ENCODE results near the gene DCAF5. TPM values are rescaled to one million over a fixed set of nuclear protein-coding genes. Genes with fewer than 3 reads are reported as not detected.
"Not testable (repeated sequence)": the region's sequence is repeated elsewhere in the genome, so short reads cannot be mapped to it uniquely, and the experiment has no call there.

The DCAF5 gene
- polyA plus RNA-seq, 4 donors, result 55.6 to 62.9 (median 59.8) TPM

DNA sequence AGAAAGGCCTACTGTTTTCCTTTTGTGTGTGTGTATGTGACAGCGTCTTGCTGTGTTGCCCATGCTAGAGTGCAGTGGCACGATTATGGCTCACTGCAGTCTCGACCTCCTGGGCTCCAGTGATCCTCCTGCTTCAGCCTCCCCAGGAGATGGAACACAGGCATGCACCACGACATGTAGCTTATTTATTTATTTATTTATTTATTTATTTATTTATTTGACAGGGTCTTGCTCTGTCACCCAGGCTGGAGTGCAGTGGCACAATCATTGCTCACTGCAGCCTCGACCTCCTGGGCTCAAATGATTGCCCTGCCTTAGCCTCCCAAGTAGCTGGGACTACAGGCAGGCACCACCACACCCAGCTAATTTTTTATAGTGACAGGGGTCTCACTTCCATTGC, 75.7 kb downstream of the DCAF5 start:
- not testable (repeated sequence) for DNase-seq (ENCODE audit: low read depth in 4 of 4, low spot score in 3 of 4)

DNA sequence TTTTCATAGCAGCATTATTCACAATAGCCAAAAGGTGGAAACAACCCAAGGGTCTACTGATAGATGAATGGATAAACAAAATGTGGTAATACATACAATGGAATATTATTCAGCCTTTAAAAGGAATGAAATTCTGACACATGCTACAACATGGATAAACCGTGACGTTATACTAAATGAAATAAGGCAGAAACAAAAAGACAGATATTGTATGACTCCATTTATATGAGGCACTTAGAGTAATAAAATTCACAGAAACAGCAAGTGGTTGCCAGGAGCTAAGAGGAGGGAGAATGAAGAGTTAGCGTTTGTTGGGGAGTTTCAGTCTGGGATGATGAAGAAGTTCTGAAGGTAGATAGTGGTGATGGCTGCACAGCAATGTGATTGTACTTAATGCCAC, 76.6 kb downstream of the DCAF5 start:
- DNase-seq (ENCODE audit: low read depth in 4 of 4, low spot score in 3 of 4), result no peak

DNA sequence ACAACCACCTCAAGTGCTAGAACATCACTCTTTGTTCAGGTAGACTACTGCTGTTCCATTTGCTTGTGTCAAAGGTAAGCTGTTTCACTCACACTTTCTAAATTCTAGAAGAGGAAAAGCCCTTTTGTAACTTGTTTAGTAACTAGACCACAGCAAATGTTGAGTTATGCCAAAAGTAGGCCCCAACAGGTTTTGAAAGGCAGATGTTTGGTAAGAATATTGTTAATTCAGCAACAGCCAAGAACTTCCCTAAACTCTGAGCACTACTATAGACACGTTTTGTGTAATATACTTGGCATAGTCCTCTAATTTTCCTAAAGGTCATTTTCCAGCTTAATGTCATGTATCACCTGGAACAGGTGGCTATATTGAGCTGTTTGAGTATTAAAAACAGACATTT, 79.0 kb downstream of the DCAF5 start:
- DNase-seq (ENCODE audit: low read depth in 4 of 4, low spot score in 3 of 4), result no peak

DNA sequence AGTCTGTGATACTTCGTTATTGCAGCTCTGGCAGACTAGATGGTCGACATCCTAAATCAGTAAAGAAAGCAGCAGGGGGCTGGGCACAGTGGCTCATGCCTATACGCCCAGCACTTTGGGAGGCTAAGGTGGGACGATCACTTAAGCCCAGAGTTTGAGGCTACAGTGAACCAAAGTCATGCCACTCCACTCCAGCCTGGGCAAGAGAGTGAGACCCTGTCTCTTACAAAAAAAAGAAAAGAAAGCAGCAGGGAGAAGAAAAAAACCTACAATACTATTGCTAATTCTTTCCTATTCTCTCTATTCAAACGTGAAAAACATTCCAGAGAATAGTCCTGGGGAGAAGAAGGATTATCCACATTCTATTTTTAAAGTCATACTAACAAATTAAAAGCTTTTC, 79.5 kb downstream of the DCAF5 start:
- DNase-seq (ENCODE audit: low read depth in 4 of 4, low spot score in 3 of 4), result no peak

DNA sequence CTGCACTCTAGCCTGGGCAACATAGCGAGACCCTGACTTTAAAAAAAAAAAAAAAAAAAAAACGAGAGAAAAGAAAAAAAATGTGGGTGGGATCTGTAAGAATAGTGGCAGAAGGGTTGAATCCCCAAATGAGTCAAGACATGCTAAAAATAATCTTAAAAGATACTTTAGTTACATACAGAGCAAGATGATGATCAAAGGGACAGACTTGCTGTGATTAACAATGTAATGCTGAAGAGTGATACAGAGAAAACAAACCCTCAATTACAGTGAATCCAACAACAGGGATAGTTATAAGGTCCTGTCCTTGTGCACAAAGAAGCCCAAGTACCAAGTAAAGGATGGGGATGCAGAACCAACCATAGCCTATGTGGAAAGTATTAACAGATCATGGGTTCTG, 80.3 kb downstream of the DCAF5 start:
- DNase-seq (ENCODE audit: low read depth in 4 of 4, low spot score in 3 of 4), result no peak

DNA sequence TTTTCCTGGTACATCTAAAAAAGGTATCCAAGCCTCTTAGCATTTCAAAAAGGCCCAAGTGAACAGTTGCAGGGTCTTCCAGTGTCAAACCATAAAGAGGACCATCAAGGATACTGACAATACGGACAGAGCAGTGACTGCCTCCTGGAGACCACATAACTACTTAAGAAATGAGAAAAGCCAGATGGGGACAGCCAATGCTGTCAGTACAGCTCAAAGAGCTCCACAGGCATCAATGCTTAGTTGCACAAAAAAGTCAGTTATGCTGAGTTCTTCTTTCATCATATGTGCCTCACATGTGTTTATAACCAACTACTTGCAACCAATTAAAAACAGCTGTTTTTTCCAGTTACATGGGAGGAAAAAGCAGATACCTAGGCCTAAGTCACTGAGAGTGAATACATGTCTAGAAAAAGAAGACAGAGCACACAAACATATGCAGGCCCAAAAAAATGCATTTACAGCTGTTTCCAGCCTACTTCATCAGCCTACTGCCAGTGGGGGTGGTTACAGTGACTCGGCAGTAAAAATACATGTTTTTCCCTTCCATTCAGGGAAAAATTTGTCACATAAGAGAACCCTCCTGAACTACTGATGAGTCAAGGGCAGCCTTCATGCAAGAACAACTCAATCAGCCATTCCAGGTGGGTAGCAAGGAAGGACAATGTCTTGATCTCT, 84.0 kb downstream of the DCAF5 start:
- DNase-seq (ENCODE audit: low read depth in 4 of 4, low spot score in 3 of 4), result no peak

DNA sequence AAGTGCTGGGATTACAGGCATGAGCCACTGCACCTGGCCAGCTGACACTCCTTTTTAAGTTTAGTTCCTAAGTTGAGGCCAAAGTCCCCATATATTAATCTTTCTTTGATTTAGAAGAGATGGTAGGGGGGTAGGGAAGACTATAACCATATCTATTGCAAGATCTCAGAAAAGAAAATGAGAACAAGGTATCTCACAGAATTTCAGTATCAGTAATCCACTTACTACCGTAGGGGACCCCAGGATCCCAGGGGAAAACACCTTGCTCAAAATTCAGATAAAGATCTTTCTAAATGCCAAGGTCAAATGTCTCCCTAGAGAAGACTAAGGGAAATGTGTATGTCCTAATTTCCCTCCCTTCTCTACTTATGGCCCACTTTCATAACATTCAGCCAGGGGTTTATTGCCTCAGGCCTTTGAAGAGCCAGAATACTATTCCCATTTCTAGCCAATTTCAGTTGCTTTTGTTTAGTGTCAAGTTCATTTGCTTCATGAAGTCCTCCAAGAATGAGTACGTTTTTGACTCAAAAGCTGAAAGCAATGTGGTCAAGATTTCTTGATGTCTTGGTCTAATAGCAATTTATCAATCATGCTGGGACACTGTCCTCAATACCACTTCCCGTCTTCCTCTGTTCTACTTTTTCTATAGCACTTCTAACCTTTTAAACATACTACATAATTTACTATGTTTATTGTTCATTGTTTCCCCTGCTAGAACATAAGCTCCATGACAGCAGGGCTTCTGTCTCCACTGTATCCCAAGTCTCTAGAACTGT, 86.3 kb downstream of the DCAF5 start:
- DNase-seq (ENCODE audit: low read depth in 4 of 4, low spot score in 3 of 4), result no peak

DNA sequence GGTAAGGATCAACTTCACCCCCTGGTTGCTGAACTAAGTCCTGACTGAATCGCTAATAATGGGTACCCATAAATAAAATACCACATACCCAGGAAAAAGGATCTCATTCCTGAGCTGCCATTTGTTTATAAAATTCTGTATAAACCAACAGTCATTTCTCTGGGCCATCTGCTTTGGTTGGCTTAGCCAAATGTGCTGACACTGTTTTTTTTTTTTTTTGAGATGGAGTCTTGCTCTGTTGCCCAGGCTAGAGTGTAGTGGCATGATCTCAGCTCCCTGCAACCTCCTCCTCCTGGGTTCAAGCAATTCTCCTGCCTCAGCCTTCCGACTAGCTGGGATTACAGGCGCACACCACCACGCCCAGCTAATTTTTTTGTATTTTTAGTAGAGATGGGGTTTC, 87.0 kb downstream of the DCAF5 start:
- DNase-seq (ENCODE audit: low read depth in 4 of 4, low spot score in 3 of 4), result not testable (repeated sequence)

DNA sequence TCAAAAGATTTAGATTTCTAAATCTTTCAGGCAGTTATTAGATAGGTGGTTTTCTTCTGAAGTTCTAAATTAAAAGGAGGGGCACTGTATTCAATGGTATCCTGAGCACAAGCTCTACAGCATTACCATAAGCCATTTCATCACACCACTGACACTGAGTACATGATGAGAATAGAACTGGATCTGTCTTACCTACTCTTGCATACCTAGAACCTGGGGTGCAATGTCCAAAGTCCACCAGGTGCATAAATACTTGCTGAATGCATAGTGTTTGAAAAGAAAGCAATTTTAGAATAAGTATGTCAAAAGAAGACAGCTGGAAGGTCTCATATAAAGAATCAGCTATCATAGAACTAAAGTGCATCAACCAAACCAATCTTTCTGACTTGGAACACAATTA, 88.3 kb downstream of the DCAF5 start:
- no peak for DNase-seq (ENCODE audit: low read depth in 4 of 4, low spot score in 3 of 4)

DNA sequence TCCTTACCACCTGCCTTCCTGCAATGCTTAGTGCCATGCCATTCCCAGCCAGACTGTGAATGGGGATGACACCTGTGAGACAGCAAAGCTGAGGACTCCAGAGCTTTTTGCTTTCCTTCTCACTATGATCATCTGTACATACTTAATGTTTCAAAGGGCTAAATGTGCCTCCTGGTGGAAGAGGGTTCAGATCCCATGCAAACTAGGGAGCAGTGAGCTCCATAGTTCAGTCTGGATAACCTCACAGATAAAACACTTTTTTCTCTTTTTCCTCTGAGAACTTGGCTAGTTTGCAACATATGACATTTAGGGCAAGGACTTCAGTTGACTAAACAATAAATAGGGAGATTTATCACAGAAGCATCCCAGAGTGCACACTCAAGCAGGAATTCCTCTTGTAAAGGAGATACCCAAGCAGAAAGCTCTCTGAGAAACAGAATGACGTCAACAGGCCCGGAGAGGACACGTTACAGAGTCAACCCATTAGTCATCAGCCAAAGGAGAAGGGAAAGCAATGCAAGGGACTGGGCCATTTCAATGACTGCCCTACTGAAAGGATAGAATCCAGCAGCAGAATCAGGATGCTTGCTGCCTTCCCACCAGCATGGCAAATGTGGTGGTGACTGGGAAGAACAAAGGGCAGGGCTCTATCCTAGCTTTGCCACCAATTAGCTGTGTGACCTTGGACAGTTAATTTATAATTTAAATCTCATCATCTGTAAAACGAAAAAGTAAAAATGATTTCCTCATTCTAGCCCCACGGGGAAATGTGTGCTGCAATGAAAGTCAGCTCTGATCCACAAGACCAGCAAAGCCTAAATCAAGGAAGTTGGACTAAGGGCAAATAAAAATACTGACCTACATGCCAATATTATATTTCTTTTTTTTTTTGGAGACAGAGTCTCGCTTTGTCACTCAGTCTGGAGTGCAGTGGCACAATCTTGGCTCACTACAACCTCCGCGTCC, 93.0 kb downstream of the DCAF5 start:
- no peak for DNase-seq (ENCODE audit: low read depth in 4 of 4, low spot score in 3 of 4)

DNA sequence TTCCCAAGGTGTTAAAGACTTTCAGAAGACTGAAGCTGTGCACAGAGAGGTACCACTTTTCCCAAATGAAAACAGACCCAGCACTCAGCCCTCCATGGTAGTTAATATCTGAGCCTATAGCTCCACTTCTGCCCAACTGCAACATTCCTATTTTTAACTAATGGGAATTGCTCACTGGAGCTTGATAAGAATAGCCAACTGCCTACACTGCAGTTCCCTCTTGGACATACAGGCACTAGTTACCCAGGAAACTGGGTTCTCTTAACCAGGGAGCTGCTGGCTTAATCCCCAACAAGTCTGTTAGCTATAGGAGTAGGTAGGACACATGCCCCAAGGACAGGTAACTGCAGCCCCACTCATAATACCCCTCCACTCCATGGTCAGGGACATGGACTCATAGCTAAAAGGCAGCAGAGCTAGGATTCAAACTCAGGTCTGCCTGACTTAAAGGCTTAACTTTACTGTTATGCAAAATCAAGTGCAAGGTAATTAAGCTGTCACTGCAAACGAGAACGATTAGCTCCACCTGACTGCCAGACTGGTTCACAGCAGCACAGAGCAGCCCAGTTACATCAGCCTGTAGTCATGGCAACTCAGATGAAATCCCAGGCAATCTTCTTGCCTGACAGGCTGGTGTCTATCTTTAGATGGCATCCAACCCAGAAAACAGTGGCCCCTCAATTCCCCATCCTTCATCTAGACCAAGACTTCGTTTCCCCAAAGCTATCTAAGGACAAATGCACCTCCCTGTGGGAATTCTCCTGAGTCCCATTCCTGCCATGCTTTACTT, 96.7 kb downstream of the DCAF5 start:
- DNase-seq (ENCODE audit: low read depth in 4 of 4, low spot score in 3 of 4), result no peak

DNA sequence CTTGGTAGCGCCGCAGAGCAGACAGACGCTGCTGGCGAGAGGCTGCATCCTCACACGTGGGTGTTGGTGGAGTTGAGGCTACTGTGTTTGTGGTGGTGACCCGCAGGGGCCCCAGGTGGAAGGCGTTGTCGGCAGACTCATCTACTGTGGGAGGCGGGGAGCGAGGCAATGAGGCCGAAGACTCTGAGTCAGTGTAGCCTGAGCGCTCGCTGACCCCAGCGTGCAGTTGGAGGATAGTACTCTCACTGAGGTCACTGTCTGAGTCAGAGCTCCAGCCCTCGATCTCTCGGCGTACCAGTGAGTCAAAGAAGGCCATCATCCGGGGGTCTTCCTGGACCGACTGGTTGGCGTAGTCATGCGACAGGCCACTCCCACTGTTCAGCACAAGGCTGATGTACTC, 97.8 kb downstream of the DCAF5 start:
- no peak for DNase-seq (ENCODE audit: low read depth in 4 of 4, low spot score in 3 of 4)

DNA sequence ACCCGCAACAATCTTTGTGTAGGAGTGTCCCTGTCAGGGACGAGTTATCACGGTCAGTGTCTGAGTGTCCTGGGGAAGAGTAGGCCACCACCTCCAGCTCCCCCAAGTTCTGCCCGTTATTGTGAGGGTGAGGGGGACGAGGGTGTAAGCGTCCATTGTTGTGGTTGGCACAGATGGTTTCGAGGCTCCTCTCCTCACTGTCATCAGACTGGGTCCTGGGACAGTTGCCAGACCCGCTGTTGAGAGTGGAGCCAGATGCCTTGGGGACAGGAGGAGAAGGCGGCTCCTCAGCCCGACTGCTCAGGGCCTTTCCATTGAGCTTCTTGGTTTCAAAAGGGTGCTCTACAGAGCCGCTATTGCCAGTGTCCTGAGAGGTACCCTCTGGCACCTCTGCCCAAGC, 98.9 kb downstream of the DCAF5 start:
- DNase-seq (ENCODE audit: low read depth in 4 of 4, low spot score in 3 of 4), result no peak

DNA sequence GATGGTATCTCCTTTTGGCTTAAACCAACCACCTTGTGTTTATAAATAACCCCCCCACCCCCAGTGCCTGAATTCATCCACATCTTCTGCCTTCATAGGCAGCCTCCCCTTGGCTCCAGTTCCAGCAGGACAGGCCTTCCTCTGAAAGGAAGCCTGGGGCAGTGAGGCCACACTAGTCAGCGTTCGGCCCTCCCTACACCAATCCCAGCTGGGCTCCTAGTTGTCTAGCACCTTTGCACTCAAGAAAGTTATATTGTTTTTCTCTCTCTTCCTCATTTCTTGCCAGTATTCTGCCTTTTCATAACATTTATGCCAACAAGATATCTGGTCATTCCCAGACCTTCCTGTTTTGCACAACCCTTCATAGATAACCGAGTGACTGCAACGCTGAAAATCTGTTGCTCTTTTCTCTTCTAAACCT, 100.7 kb downstream of the DCAF5 start:
- no peak for DNase-seq (ENCODE audit: low read depth in 4 of 4, low spot score in 3 of 4)

DNA sequence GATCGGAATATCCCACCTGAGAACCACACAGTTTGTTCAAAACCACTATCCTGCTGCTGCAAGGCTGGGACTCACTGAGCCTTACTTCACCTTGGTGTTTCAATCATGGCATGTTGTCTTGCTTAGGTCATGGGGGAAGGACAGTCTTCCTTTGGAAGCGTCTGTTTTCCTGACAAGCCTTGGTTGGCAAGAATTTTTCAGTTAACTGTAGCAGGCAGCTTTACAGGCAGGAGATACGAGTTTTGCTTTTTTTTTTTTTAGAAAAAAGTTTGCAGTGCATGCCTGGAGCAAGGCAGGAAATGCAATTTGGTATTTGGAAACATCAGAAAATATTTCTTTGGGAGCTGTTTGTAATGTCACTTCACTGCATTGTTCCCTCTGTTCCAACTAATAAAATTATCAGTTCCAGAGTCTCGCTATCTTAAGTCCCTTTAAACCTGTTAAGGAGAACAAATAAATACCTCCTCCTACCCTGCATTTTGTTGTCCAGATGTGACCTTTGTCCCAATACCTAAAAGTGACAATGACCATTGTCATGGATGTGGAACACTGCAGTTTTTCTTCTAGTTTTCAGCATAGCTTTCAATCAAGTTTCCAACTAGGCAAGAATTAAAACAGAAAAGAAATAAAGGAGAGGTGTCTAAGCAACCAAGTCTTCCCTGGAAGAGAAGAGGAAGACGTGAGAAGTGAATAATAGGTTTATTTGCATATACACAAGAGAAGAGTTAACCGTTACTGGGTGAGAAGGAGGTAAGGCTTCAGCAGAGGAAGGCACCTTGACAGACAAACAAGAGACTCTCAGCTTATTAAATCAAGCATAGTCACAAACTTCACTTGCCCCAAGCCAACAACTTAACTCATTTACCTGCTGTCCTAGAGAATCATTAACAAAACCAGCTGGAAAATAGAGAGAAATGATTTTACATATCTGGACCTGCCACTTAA, 102.4 kb downstream of the DCAF5 start:
- DNase-seq (ENCODE audit: low read depth in 4 of 4, low spot score in 3 of 4), result no peak

DNA sequence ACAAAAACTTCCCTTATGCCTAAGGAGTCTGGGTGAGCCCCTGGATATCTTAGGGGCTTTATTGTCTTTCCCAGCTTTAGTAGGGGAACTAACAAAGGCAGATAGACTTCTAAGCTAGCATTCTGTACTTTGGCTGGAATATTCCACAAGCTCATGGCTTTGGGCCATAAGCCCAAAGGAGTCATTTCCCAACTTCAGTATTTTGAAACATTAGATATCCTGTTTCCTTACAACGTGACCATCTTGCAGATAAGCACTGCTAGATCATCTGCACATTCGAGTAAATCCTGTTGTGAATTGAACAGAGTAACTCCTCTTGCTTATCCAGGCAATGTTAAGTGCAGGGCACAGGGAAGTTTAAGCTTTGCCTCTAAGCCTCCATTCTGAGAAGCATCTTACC, 103.2 kb downstream of the DCAF5 start:
- no peak for DNase-seq (ENCODE audit: low read depth in 4 of 4, low spot score in 3 of 4)

DNA sequence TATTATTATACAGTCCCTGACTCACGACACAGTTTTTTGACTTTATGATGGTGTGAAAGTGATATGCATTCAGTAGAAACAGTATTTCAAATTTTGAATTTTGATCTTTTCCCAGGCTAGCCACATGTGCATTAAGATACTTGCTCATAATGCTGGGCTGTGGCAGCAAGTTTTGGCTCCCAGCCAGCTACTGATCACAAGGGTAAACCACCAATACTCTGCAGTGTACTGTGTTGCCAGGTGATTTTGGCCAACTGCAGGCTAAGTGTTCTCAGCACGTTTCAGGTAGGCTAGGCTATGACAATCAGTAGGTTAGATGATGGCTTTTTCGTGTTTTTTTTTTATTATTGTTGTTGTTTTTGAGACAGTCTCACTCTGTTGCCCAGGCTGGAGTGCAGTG, 104.5 kb downstream of the DCAF5 start:
- DNase-seq (ENCODE audit: low read depth in 4 of 4, low spot score in 3 of 4), result no peak

DNA sequence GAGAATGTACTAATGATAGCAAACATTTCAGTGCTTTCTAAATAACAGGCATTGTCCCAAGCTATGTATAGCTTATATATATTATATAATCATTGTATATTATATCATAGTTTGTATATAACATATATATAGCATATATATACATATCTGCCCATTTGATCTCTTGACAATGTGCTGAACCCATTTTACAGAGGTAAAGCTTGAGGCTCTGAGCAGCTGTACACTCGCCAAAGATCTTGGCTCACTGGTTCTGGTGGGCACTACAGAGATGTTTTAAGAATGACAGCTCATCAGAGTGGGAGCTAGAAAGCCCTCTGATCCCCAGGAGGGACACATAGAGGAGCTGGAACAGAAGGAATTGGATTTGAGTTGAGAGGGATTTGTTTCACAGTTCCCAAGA, 105.7 kb downstream of the DCAF5 start:
- no peak for DNase-seq (ENCODE audit: low read depth in 4 of 4, low spot score in 3 of 4)

DNA sequence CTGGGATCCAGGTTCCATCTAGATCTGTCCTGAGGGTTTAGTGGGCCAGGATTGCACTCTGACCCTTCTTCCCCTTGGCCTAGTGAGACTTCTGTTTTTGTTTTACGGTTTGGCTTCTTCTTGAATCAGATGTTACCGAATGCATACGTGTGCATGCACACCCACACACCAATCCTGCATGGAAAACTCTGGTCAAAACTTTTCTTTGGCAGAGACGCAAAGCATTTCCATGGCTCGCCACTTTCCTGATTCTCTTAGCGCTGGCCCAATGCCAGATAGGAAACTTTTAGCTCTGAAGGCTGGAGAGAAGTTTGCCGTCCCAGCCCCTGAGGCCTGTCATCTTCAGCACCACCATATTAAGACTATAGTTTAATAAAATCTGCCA, 106.5 kb downstream of the DCAF5 start:
- DNase-seq (ENCODE audit: low read depth in 4 of 4, low spot score in 3 of 4), result peak in 1 of 4 donors; percentile 24
